NOMO-1 treated with dmso at 0.1 percent for 144 hours (cell line): ENCODE results near the gene R3HCC1L.

Experiments
- DNase-seq: peaks from one replicate; lab custom pipeline; 2025; ENCODE audit not compliant: unreplicated experiment; lab: John Stamatoyannopoulos, UW

The R3HCC1L gene

GRCh38 chr10:98134431-98135221 lies at the start of gene R3HCC1L:
TSS of gene R3HCC1L (plus strand) at chr10:98134657. CDS start at chr10:98208115, 73,458 bp downstream.
- peak; percentile 91 for DNase-seq

- DNase-seq, result no peak
These were observed 49.2 kb upstream of the R3HCC1L start for GRCh38 chr10:98085238-98085637.

DNA sequence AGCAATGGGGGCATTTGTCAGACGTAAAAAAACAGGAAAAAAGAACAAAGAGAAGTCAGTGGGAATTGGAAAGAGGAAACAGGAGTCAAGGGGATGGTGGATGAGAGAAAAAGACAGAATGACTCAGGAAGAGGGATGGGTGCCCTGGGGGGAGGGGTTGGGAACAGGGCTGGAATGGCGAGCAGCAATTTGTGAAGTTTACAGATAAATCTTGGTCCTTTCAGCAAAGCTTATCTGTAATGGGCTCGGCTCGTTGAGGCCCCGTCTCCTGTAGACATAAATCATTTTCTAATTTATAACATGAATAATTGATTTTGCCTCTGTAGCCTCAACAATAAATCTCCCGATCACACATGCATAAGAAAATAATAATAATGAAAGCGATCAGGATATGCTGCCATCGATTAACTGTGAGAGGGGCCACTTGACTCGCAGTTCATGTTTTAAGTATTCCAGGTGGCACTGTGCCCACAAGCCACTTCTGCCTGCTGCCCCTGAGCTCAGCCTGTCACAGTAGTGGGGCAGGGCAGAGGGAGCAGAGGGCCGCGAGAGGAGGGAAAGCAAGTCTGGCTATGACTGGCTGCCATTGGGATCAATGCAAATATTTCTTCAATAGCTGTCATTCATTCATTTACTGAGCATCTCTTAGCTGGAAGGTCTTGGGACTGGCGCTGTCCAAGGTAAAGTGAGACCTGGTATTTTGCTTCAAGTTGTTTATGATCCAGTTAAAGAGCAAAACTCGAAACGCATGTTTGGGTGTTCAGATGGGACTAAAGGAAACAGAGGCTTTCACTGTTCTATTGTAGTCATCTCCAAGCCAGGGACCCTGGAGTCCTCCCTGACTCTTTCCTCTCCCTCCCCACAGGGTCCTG lies 47.4 kb upstream of the R3HCC1L start:
- DNase-seq, result no peak

GRCh38 chr10:98088186-98088971 lies 46.1 kb upstream of the R3HCC1L start:
- no peak for DNase-seq

DNA sequence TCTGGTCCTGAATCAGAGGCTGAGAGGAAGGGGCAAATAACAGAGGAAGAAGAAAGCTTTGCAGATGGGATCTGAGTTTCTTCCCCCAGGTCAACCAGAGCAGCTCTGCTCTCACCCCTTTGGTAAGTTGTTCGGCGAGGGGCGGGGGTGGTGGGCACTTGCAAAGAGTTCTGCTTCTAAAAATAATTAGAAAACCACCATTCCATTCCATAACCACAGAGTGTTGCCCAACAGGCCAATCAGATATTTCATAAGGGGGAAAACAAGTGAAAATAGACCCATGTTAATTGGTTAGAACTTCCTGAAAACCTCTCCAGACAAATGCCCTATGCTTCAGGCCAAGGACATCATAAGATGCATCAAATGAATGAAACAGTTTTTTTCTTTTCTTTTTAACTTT lies 43.6 kb upstream of the R3HCC1L start:
- peak; percentile 81 for DNase-seq

- no peak for DNase-seq
These were observed 38.1 kb upstream of the R3HCC1L start for GRCh38 chr10:98096316-98096715.

- DNase-seq, result no peak
These were observed 37.7 kb upstream of the R3HCC1L start for GRCh38 chr10:98096731-98097130.

DNA sequence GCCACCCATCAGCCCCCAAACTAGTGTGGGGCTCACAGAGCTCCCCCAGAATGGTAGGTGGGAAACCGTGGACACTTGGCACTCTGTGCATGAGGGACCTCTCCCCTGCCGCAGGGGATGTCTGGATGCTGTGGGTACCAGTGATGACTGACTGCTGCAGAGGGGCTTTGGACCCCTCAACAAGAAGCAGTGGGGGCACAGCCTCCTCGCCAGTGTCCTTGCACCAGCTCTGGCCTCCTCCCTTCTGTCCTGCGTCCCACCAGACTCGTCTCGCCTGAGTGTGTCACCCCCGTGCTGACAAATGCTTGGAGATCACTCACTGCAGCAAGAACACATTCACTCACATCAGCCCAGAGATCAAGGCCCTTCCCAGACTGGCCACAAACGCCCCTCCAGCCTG lies 37.3 kb upstream of the R3HCC1L start:
- DNase-seq, result no peak

DNA sequence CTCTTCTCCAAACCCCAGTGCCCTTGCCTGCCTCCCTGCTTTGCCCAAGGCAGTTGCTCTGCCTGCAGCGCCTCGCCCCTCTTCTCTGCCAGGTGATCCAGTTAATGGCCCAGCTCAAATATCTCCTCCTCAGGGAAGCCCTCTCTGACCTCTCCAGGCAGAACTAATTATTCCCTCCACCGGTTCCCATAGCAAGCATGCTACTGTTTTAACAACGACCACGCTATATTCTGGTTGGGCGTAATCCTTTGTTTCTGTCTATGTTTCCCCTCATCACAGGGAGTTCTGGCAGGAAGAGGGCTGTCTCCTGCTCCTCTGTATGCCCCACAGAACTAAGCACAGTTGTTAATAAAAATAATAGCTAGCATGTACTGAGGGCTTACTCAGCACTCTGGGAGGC lies 36.8 kb upstream of the R3HCC1L start:
- DNase-seq, result no peak

DNA sequence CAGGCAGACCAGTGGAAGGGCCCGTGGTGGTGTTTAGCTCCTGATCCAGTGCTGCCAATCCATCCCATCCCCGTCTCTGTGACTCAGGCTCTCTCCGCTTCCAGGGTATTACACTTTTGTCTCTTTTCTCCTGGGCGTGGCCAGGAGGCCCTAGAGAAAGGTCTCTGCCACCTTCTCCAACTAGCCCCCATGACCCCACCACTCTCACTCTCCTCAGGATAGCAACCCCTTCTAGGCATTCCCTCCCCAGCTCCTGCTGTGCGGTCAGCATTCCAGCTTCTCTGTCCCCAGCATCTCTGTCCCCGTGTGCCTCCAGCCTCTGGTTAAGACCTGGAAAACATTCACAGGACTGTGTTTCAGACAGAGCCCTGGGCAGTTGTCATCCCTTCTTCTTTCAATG lies 36.2 kb upstream of the R3HCC1L start:
- no peak for DNase-seq

DNA sequence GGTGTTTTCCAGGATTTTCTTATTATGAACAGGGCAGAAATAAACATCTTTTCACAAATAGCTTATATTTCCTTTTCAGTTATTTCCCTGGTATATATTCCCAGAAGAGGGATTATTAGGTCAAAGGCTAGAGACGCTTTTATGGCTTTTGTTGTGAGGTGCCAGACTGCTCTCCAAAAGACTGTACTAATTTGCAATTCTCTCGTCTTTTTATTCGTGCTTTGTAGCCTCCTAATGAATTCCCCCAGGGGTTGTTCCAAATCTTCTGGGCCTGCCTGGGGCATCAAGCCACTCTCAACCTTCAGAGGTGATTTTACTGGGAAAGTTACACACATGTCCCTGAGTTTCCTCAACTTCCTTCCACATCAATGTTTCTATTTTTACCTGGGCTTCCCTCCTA lies 34.0 kb upstream of the R3HCC1L start:
- no peak for DNase-seq

- DNase-seq, result no peak
These were observed 33.1 kb upstream of the R3HCC1L start for GRCh38 chr10:98101366-98101765.

DNA sequence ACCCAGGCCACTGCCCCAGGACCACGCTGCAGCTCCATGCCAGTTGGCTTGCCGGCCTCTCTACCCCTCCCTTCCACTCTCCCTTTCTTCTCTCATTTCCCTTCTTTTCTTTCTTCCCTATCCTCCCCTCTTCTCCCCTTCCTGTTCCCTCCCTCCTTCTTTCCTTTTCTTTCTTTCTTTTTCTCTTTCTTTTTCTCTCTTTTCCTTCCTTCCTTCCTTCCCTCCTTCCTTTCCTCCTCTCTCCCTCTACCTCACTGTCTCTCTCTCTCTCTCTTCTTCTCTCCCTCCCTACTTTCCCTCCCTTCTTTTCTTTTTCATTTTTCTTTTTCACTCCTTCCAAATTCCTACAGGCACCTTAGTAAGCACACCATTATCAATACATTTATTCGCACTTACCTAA lies 30.3 kb upstream of the R3HCC1L start:
- no peak for DNase-seq

GRCh38 chr10:98106531-98106930 lies 27.9 kb upstream of the R3HCC1L start:
- no peak for DNase-seq

- no peak for DNase-seq
These were observed 26.6 kb upstream of the R3HCC1L start for GRCh38 chr10:98107644-98108430.

- no peak for DNase-seq
These were observed 24.1 kb upstream of the R3HCC1L start for GRCh38 chr10:98110356-98110755.

- peak; percentile 72 for DNase-seq
These were observed 19.2 kb upstream of the R3HCC1L start for GRCh38 chr10:98115031-98115787.

DNA sequence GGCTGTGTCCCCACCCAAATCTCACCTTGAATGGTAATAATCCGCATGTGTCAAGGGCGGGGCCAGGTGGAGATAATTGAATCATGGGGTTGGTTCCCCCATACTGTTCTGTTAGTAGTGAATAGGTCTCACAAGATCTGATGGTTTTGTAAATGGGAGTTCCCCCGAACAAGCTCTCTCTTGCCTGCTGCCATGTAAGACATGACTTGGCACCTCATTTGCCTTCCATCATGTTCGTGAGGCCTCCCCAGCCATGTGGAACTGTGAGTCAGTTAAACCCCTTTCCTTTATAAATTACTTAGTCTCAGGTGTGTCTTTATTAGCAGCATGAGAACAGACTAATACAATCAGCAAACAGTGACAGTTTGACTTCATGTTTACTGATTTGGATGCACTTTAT lies 14.6 kb upstream of the R3HCC1L start:
- DNase-seq, result no peak

DNA sequence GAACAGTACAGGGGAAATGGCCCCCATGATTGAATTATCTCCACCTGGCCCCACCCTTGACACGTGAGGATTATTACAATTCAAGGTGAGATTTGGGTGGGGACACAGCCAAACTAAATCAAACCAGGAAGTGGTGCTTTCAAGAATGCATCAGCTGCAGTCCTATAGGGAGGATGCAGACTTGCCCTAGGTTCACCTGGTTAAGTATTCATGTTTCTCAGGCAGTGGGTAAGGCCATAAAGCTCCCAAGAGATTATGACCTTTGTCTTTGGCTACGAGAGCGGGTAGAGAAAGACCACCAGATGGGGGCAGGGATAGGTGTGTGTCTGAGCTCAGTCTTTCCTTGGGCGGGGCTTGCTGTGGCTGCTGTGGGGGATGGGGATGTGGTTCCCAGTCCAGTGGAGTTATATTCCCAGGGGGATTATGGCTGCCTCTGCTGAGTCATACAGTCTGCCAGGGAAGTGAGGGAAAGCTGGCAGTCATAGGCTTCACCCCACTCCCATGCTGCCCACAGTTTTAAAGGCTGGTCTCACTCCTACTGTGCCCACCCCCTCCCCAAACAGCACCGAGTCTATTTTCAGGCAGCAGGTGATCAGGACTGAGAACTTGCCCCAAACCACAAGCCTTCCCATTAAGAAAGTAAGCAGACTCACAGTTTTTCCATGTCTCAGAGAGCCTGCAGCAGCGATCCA lies 8.4 kb upstream of the R3HCC1L start:
- no peak for DNase-seq
